Right hindlimb (tissue), 1 donor: ENCODE data around the gene TEPSIN.

Source experiments
- DNase-seq: peaks from one replicate; pipeline ENCODE4 v3.0.0-alpha.2; 2018

TEPSIN gene

GRCh38 chr17:81180836-81181810 is 57.7 kb downstream of the TEPSIN start:
- DNase-seq, result no peak

GRCh38 chr17:81179861-81180260 is 59.0 kb downstream of the TEPSIN start:
- peak; percentile 63 for DNase-seq

GRCh38 chr17:81179220-81179619 is 59.6 kb downstream of the TEPSIN start:
- no peak for DNase-seq
